GM04503 (cell line): ENCODE results near the gene SLC7A11.
A peak's percentile ranks its signal among the peaks of the same experiment; 100 is the strongest.

Source experiments
- DNase-seq: peaks from one replicate; pipeline ENCODE4 v3.0.0-alpha.2; 2012; ENCODE audit warnings: low read depth

Gene SLC7A11

GRCh38 chr4:138161351-138161750, 80.8 kb downstream of the SLC7A11 start:
- DNase-seq: no peak

GRCh38 chr4:138158746-138159297, 83.3 kb downstream of the SLC7A11 start:
- DNase-seq: peak; percentile 71

- no peak for DNase-seq
These were observed 101.3 kb downstream of the SLC7A11 start for GRCh38 chr4:138140879-138141278.

- no peak for DNase-seq
These were observed 103.4 kb downstream of the SLC7A11 start for GRCh38 chr4:138138774-138139173.

DNA sequence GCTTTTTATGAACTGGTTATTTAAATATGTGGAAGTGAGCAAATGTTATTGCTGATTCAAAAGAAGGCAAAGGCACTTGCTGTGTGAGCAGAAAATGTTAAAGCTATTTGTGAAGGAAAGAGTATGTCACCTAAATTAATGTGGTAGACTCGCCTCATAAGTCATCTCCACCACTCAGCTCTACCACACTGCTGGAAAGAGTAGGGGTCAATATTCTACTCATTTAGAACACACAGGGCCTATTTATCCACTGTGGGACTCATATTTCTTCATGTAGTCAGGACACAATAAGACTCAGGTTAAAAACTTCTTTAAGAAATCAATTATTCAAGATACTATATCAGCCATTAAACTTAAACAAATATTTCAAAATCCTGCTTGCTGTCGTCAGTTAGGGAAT, 106.5 kb downstream of the SLC7A11 start:
- no peak for DNase-seq

GRCh38 chr4:138118270-138118669, 123.9 kb downstream of the SLC7A11 start:
- DNase-seq: no peak

DNA sequence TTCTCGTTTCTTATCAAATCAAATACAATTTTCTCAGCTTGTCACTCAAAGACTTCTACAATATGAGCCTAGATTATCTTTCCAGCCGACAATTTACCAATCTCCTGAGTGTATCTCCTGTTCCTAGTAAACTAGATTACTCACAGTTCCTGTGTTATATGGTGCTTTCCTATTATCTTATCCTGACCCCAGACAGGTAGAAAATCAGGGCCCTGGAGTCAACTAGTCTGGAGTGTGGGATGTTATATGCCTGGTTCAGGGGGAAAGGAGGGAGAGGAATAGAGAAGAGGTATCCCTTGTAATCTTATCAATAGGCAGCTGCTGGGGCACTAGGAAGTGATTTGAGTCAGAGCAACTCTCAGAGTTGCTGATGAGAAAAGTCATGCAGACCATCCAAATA, 127.1 kb downstream of the SLC7A11 start:
- DNase-seq: no peak

- no peak for DNase-seq
These were observed 127.7 kb downstream of the SLC7A11 start for GRCh38 chr4:138114434-138114833.
